Glutamatergic neuron (in vitro differentiated cells): Measurements from ENCODE around the gene GUCA1A. TPM values are rescaled to one million over a fixed set of nuclear protein-coding genes. Genes with fewer than 3 reads are reported as not detected.
"Not testable (repeated sequence)": the region's sequence is repeated elsewhere in the genome, so short reads cannot be mapped to it uniquely, and the experiment has no call there.

Experiments
- DNase-seq: peaks from one replicate; pipeline ENCODE4 v3.0.0; 2022
- H3K27ac Mint-ChIP-seq: one replicate; pipeline ENCODE4 v1.8.0; 2020; ENCODE audit warnings: mild to moderate bottlenecking, mixed read lengths, inconsistent platforms; ENCODE audit not compliant: unreplicated experiment
- H3K27me3 Mint-ChIP-seq: one replicate; pipeline ENCODE4 v1.8.0; 2020; ENCODE audit warnings: mild to moderate bottlenecking, moderate library complexity, mixed read lengths, inconsistent platforms; ENCODE audit not compliant: unreplicated experiment
- H3K36me3 Mint-ChIP-seq: one replicate; pipeline ENCODE4 v1.8.0; 2020; ENCODE audit warnings: mild to moderate bottlenecking, mixed read lengths, inconsistent platforms; ENCODE audit not compliant: unreplicated experiment
- H3K4me1 Mint-ChIP-seq: one replicate; pipeline ENCODE4 v1.8.0; 2020; ENCODE audit warnings: mild to moderate bottlenecking, low read depth, mixed read lengths, inconsistent platforms; ENCODE audit not compliant: unreplicated experiment
- H3K4me3 Mint-ChIP-seq: one replicate; pipeline ENCODE4 v1.8.0; 2020; ENCODE audit warnings: mild to moderate bottlenecking, mixed read lengths, inconsistent platforms; ENCODE audit not compliant: unreplicated experiment
- H3K9me3 Mint-ChIP-seq: one replicate; pipeline ENCODE4 v1.8.0; 2020; ENCODE audit warnings: mild to moderate bottlenecking, moderate library complexity, mixed read lengths, inconsistent platforms; ENCODE audit not compliant: unreplicated experiment
- CTCF ChIP-seq: fragments of 200-600 bp; sonication (generic); IDR thresholded peaks from one replicate; pipeline ENCODE4 v1.5.0; 2021; ENCODE audit not compliant: partially characterized antibody, unreplicated experiment
- total RNA-seq: library from RNA; stranded (reverse); fragmentation: NEBNext Ultra II Directional; extraction: Animal tissue kit (Norgen Biotek cat#: 25700); gene quantifications from one replicate; pipeline ENCODE4 v1.2.1, GENCODE V29; 2021; ENCODE audit not compliant: unreplicated experiment

Gene GUCA1A
- total RNA-seq, 1 donor from 2014 or later: 2.2 TPM

DNA sequence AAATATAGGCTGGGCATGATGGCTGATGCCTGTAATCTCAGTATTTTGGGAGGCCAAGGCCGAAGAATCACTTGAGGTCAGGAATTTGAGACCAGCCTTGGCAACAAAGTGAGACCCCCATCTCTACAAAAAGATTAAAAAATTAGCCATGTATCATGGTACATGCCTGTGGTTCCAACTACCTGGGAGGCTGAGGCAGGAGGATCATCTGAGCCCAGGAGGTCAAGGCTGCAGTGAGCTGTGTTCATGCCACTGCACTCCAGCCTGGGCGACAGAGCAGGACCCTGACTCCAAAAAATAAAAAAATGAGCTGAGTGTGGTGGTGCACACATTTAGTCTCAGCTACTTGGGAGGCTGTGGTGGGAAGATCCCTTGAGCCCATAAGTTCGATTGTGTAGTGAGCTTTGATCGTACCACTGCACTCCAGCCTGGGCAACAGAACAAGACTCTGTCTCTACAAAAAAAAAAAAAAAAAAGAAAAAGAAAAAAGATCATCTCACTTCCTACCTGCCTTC lies 31.7 kb downstream of the GUCA1A start:
- no peak overlapping the region for H3K27ac Mint-ChIP-seq
- H3K4me3 Mint-ChIP-seq: no peak overlapping the region
- H3K9me3 Mint-ChIP-seq: peaks cover 5% of the 10 kb centered on the region

GRCh38 chr6:42207559-42207958 lies 34.4 kb downstream of the GUCA1A start:
- H3K4me3 Mint-ChIP-seq, H3K9me3 Mint-ChIP-seq, DNase-seq, H3K4me1 Mint-ChIP-seq, H3K36me3 Mint-ChIP-seq, H3K27ac Mint-ChIP-seq, H3K27me3 Mint-ChIP-seq: not testable (repeated sequence)

More for the DNA sequence above, 31.7 kb downstream of the GUCA1A start:
- Mint-ChIP-seq H3K27me3 (no peaks in the 10 kb centered on the region), H3K36me3 (no peaks in the 10 kb centered on the region), H3K4me1 (no peaks in the 10 kb centered on the region)
- DNase-seq: no peak
- TF ChIP-seq CTCF: no peak

GRCh38 chr6:42210551-42210950 lies 37.4 kb downstream of the GUCA1A start:
- Mint-ChIP-seq H3K27ac (peak overlapping the region; percentile 80), H3K27me3 (no peaks in the 10 kb centered on the region), H3K9me3 (no peaks in the 10 kb centered on the region), H3K36me3 (no peaks in the 10 kb centered on the region), H3K4me1 (peaks cover 5% of the 10 kb centered on the region), H3K4me3 (peak overlapping the region; percentile 49)
- no peak for TF ChIP-seq CTCF
- DNase-seq: no peak

GRCh38 chr6:42211726-42212125 lies 38.6 kb downstream of the GUCA1A start:
- Mint-ChIP-seq H3K4me1 (peaks cover 6% of the 10 kb centered on the region), H3K27ac (peak overlapping the region; percentile 60), H3K9me3 (no peaks in the 10 kb centered on the region), H3K4me3 (no peak overlapping the region), H3K36me3 (no peaks in the 10 kb centered on the region), H3K27me3 (no peaks in the 10 kb centered on the region)
- TF ChIP-seq CTCF: no peak
- DNase-seq: no peak

GRCh38 chr6:42212442-42212841 lies 39.3 kb downstream of the GUCA1A start:
- no peak overlapping the region for H3K27ac Mint-ChIP-seq

DNA sequence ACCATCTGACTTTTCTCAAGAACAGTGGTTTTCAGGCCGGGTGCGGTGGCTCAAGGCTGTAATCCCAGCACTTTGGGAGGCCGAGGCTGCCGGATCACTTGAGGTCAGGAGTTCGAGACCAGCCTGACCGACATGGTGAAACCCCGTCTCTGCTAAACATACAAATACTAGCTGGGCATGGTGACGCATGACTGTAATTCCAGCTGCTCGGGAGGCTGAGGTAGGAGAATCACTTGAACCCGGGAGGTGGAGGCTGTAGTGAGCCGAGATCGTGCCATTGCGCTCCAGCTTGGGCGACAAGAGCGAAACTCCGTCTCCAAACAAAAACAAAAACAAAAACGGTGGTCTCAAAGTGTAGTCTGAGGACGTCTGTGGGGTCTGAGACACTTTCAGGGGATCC lies 43.3 kb downstream of the GUCA1A start:
- H3K4me1 Mint-ChIP-seq, H3K27me3 Mint-ChIP-seq, DNase-seq, H3K36me3 Mint-ChIP-seq, H3K9me3 Mint-ChIP-seq, H3K27ac Mint-ChIP-seq: not testable (repeated sequence)
- peak overlapping the region; percentile 99 for H3K4me3 Mint-ChIP-seq

More at GRCh38 chr6:42212442-42212841, 39.3 kb downstream of the GUCA1A start:
- Mint-ChIP-seq H3K36me3 (no peaks in the 10 kb centered on the region), H3K27me3 (no peaks in the 10 kb centered on the region), H3K9me3 (no peaks in the 10 kb centered on the region), H3K4me1 (peaks cover 7% of the 10 kb centered on the region), H3K4me3 (no peak overlapping the region)
- no peak for DNase-seq
- no peak for TF ChIP-seq CTCF
